HUDEP-2 (cell line): ENCODE measurements around the gene ATP5IF1.

Experiments used
- DNase-seq, 76 experiments: peaks; one replicate each; lab custom pipeline; 2025; ENCODE audit not compliant: unreplicated experiment in 76 of 76; lab: John Stamatoyannopoulos, UW

Gene ATP5IF1

DNA sequence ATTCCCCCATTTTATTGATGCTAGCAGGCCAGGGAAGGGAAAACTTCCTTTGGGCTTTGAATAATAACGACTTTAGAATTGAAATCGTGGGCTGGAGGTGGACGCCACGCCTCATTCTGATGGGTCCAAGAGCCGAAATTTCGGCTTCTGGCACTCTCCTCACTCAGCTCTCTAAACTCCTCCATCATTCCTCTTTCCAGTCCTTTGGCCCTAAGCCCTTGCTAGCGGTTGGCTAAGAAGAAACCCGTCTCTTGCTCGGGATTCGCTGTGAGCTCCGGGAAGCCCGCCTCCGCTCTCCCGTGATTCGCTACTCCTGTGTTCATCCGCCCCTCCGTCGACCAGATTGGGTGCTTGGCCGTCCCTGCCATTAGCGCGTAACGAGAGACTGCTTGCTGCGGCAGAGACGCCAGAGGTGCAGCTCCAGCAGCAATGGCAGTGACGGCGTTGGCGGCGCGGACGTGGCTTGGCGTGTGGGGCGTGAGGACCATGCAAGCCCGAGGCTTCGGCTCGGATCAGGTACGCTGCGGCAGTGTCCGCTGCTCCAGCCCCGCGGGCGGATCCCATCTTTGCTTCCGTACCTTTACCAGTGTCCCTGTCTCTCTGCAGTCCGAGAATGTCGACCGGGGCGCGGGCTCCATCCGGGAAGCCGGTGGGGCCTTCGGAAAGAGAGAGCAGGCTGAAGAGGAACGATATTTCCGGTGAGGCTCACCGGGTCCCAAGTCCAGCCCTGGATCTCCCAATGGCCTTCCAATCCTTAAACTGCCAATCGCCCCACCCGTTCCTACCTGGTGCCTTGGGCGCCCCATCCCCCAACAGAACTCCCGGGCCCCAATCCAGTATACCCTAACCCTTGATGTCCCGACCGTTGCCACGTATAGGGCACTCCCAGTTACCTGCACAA lies at the start of gene ATP5IF1:
ATP5IF1 (plus strand) TSS at position 370 of the 901 bp plus-strand sequence; CDS start at position 430, 60 bp downstream.
- peak in 75 of 76 experiments; percentile 35 to 97 (median 93) for DNase-seq

DNA sequence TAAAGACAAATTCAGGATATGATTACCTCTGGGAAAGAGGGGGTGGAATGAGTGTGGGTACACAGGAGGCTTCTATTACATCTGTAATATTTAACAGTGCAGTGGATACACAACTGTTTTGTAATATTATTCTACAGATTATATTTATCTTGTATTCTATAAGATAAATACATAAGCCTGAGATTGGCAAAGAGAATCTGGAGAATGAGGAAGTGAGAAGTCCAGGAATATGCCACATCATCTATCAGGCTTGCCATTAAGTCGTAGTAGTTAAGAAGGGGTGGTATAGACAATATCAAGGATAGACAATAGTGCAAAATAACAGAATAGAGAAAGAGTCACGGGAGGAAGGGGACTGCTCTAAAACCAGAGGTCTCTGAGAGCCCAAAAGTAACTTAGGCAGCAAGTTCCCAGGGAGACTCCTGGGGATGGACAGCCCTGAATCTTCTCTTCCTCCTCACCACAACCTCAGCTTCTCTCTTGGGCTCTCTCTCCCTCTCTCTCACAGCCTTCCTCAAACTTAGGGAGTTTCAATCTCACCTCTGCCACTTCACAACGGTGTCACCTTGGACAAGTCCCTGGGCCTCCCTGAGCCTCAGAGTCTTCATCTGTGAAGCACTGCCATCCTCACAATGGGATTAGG lies 45.5 kb upstream of the ATP5IF1 start:
- DNase-seq, result no peak

DNA sequence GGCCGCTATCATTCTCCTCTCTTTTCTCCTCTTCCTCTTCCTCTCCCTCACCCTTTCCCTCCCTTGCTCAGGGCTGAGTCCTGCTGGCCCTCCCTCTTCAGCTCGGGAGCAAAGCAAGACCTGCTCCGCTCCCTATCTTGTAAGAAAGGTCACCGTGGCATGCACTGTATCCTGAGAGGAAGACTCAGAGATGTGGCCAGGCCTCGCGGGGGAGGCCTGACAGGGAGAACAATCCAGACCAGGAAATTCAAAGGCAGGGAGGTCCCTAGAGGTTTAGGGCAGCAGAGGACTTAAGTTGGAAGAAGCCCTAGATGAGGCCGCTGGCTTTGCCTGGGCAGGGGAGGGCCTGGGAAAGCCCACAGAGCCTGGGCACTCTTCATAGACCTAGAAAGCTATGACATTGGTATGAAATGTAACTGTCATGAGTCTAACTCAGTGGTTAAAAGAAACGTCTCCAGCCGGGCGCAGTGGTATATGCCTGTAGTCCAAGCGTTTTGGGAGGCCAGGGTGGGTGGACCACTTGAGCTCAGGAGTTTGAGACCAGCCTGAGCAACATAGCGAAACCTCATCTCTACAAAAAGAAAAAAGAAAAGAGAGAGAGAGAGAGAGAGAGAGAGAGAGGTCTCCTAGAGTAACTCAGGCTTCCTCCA lies 44.8 kb upstream of the ATP5IF1 start:
- DNase-seq, result no peak

DNA sequence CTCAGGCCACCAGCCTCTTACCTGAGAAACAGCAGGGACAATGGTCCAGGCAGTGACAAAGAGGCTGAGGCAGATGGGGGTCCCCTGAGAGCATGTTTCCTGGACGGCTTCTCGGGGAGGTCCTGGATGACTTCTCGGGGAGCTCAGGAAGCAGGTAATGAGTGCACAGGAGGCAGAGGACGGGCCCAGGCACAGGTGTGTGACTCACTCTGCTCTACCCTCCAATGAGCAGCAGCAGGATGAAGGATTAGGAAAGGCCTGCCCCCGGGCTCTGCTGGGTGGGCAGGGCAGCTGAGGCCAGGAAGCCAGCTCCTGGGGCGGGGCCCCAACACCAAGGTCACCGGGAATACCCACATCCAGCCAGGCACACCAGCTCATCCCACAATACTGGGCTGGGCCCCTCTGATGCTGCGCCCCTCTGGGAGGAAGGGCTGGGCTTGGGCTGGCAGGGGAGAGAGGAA lies 42.2 kb upstream of the ATP5IF1 start:
- DNase-seq, result no peak

DNA sequence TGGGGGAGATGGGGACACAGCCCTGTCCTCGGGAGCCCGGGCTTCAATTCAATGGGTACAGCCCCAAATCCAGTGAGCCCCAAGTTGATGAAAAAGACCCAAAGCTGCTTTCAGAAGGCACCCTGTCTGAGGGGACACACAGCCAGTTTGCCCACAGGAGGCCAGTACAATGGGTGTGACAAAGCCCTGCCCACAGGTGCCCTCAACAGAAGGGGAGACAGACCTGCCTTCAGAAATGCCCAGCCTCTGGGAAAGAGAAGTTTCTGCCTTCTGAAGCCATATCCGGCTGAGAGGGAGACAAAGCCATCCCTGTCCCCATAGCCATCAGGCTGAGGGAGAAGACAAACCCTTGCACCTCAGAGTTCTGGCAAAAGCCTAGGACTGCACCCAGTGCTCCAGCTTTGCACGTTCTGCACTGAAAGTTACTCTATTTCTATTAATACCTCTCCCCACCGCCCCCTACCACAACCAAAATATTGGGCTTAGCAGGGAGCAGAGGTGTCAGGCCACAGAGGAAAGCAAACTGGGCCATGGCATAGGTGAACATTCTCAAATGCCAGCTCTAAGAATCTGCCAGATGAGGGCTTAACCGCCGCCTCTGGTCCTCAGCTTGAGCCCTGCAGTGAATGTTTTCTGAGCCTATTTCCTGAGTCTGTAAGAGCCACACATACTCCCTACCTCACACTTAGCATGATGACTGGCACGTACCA lies 41.4 kb upstream of the ATP5IF1 start:
- no peak for DNase-seq

DNA sequence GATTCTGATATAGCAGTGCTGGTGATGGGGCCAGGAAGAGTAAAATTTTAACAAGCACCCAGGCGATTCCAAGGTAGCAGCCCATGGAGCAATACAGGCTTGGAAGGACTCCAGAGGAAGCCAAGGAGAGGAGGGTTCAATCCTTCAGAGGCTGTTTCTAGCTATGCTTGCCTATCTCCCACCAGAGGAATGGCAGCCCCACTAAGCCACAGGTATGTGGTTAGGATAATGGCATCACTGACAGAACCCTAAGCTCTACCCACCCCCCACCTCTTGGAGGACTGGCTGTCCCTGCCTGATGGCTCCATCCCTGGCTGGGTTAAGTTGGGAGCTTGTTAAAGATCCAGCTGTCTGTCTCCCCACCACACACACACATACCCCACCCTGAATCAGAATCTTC lies 40.1 kb upstream of the ATP5IF1 start:
- DNase-seq, result no peak

DNA sequence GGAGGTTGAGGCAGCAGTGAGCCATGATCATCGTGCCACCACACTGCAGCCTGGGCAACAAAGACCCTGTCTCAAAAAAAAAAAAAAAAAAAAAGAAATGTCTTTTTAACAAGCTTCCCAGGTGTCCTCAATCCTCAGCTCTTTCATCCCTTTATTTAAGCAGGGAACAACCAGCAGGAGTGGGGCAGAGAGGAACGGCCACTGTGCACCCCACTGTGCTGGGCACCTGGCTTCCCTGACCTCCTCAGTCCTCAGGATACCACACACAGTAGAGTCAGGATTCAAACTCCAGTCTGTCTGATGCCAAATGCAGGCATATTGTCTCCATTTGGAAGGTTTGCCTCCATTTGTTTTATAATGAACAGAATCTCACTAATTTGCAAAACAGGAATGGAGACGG lies 39.6 kb upstream of the ATP5IF1 start:
- no peak for DNase-seq

DNA sequence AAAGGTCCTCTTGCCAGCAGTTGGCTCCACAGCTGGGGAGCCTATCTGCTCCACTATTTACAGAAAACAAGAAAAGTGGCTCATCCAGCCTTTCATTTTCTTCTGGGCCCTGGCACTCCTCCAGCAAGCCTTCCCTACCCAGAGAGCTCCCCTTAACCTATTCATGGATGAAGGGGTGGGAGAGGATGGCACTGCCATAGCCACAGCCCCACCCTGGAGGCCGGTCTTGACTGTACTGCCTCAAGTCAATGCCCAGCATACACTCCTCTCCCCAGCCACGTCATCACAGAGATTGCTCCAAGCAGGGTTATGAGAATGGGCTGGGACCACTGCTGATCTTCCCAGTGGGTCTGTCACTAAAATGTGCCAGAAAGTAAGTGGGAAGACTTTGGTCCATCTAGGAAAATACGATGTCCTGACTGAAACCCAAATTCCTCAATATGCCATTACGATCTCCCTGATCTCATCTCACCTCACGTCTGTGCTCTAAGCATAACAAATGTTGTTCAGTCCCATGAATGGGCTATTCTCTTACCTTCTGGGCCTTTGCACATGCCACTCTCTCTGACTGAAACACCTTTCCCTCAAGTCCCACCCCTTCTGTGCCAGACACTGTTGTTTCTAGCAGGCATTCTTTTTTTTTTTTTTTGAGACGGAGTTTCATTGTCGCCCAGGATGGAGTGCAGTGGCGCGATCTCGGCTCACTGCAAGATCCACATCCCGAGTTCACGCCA lies 38.1 kb upstream of the ATP5IF1 start:
- DNase-seq, result no peak

DNA sequence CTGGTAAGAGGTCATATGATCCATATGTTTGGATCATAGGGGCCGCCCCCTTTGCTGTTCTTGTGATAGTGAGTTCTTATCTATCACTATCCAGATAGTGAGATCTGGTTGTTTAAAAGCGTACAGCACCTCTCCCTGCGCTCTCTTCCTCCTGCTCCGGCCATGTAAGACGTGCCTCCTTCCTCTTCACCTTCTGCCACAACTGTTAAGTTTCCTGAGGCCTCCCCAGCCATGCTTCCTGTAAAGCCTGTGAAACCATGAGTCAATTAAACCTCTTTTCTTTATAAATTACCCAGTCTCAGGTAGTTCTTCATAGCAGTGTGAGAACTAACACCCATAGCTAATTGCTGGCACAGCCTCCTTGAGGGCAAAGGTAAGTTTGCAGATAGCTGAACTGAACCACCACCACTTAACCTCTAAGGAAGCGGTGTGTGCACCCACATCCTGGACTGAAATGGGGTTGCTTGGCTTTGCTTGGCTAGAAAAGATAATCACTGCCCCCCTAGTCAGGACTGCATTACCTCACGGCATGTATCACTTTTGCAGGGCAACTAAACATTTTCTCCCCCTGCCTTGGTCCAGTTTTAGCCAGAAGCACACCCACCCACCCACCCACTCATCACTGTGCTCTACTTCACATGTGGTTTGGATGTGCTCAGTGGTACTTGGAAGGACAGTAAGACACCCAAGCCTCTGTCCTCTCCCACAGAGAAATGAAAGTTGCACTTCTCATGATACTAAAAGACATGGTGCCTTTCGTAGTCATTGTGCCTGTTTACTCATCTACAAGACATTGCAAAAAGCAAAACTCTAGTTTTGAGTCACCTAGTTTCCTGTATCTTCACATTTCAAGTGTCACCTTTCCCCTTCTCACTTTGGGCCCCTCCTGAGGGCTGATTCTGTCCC lies 36.3 kb upstream of the ATP5IF1 start:
- DNase-seq, result peak in 1 of 76 experiments; percentile 1

DNA sequence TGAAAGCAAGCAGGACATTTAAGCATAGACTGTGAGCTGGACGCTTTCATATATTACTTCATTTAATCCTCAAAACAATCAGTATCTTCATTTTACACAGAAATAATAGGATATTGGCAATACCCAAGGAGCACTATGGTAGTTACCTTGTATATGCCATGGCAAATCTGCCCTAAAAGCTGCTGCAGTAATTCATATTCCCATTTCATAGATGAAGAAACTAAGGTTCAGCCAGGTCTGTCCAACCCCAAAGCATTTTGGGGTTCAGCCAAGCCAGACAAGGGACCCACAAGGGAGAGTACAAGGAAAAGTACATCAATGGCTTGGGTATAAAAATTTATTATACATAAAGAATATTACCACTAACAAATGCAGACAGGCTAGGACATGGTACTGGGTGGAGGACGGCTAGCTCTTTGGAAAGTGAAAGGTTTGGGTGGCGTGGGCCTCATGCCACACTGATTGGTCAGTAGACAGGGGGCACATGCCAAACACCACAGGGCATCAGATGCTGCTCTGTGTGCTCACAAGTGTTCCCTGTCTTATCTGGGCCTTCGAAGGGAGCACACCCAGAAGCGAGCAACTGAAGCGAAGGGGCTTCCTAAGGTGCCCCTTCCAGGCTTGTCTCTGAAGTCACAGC lies 35.6 kb upstream of the ATP5IF1 start:
- no peak for DNase-seq

DNA sequence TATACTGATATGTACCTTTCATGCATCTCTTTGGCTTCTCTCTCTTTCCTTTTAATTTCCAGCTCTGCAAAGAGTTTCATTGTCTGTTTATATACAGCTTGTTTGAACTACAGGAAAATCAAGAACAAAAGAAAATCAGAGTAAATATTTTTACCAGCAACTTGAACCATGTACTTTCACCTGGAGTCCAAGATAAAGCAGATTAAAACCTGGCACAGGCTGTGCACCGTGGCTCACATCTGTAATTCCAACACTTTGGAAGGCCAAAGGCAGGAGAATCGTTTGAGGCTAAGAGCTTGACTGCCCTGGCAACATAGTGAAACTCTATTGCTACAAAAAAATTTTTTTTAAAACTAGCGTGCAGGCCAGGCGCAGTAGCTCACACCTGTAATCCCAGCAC lies 30.7 kb upstream of the ATP5IF1 start:
- no peak for DNase-seq

DNA sequence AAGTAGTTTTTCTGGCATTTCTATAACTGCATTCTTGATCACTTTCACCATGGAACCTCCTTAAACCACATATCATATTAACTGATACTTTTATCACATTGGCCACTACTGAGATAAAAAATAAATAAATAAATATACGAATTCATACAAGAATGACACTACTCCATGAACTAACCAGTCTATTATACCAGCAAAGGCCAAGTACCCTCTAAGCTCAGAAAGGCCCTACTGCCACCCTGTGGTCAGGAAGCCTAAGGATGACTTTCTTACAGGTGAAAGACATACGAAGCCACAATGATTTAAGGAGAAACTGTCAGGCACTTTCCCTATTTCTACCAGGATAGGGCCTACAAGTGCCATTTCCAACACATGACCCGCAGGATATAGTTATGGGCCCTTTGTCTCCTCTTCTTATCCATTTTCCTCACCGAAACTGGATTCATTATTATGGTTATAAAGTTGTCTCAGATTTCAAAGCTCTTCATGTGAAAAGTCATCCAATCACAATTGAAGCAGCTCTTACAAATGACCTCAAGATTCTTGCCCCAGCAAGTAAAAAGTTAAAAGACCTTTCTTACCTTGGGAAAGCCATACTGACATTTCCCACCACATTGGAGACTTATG lies 27.0 kb upstream of the ATP5IF1 start:
- peak in 53 of 76 experiments; percentile 1 to 62 (median 29) for DNase-seq

DNA sequence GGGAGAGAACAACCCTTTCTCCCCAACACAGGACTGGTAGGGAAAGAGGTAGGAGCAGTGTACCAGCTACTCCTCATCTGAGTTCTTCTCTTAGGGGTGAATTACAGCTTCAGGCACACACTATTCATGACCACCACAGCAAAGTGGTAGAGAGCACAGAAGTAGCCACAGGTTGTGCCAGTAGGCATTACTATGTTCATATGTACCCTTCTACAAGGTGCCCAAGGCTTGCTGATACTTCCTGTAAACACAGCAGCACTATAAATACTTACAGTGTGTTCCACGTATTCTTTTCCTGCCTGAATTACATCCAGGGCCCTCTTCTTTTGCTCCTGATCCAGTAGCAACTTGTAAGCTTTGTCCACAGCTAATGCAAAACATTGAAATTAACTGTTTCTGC lies 26.2 kb upstream of the ATP5IF1 start:
- no peak for DNase-seq

DNA sequence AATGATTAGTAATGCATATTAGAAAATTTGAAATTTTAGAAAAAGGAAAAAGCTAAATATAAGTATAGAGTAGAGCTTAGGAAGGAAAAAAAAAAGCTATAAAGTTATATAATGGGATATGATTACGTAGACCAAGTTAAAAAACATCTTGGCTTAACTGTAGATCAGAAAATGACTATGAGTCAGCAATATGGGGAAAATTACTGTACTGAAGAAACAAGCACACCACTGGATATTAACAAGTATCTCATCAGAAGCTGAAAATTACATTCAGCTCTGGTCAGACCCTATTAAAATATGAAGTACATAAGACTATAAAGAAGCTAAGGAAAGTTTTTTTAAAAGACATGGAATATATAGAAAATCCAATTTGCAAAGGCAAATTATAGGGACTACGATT lies 22.6 kb upstream of the ATP5IF1 start:
- DNase-seq, result no peak

DNA sequence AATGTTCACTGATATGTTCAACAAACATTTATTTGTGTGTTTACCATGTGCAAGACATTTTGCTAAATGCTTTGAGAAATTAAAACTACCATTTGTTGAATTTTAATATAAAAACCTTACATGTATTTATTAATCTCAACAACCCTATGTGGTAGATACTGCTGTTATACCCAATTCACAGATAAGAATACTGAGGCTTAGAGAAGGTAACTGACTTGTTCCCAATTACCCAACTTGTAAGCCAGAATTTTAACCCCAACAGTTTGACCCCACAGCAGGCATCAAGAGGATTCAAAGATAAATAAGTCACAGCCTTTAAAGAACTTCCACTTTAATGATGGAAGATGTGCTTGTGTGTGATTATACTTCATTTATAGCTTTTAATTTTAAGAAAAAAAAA lies 6.8 kb upstream of the ATP5IF1 start:
- DNase-seq, result no peak

DNA sequence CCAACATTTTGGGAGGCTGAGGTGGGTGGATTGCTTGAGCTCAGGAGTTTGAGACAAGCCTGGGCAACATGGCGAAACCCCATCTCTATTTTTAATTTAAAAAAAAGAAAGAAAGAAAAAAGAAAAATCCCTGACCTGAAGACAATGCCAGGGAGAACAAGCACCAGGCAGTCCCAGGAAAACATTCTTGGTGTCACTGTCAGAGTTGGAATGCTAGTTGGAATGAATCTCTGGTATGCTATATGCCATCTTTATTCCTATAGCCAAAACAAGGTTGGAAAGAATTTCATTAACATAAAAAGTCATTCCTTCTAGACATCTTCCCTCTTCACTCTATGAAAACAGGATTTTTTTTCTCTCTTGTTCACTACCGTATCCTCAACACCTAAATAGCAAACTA lies 5.9 kb upstream of the ATP5IF1 start:
- DNase-seq, result no peak

DNA sequence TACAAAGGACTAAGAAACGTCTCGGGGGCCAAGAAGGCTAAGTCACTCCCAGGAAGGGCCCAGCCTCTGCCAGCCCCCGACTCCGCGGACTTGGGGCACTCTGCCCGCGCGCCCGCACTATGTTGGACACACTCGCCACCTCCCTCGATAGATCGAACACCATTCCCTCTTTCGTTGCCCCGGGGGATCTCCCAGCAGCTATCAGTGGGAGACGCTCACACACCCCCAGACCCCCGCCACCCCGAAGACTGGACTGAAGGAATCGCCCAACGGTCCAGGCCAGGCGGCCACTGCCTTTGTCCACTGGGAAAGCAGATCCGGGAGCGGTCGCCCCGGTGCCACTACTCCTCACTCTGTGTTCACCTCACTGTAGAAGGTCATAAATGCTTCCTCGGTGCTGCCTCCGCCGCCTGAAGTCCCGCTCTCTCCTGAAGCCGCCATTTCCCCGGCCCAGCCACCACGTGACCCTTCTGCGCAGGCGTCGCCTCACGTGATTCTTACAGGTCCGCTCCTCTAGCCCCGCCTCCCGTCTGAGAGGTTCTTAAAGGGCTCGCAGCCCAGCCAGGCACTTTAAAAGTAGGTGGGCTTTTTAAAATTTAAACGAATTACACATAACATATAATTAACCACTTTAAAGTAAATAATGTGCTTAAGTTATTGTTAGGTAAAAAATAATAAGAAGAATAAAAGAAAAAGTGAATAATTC lies 3.2 kb upstream of the ATP5IF1 start, which contains the start of gene DNAJC8:
DNAJC8 (minus strand) TSS at position 472 of the 706 bp plus-strand sequence; CDS start at position 441, 31 bp downstream.
- DNase-seq, result peak in 74 of 76 experiments; percentile 12 to 94 (median 84)

DNA sequence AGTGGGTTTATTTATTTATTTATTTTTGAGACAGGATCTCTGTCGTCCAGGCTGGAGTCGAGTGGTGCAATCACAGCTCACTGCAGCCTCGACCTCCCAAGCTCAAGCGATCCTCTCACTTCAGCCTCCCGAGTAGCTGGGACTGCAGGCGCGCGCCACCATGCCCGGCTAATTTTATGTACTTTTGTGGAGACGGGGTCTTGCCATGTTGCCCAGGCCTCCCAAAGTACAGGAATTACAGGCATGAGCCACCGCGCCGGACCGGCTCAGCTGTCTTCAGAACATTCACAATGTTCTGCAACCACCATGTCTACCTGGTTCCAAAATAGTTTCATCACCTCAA lies 2.7 kb upstream of the ATP5IF1 start:
- DNase-seq, result no peak
